Embryonic facial prominence (tissue), 1 donor: ENCODE measurements around the gene RASSF8.
A peak's percentile ranks its signal among the peaks of the same experiment; 100 is the strongest.

Experiments
- DNase-seq: peaks from one replicate; pipeline ENCODE4 v3.0.0-alpha.2; 2016; ENCODE audit errors: extremely low spot score

RASSF8 gene

GRCh38 chr12:26028953-26029735 is 70.7 kb downstream of the RASSF8 start:
- peak; percentile 51 for DNase-seq

GRCh38 chr12:26029736-26030022 is 71.2 kb downstream of the RASSF8 start:
- no peak for DNase-seq

GRCh38 chr12:26030371-26030770 is 71.9 kb downstream of the RASSF8 start:
- no peak for DNase-seq

- no peak for DNase-seq
Measured at GRCh38 chr12:26031318-26031717, 72.8 kb downstream of the RASSF8 start.

- no peak for DNase-seq
Measured at GRCh38 chr12:26031827-26032226, 73.3 kb downstream of the RASSF8 start.

GRCh38 chr12:26032290-26032689 is 73.8 kb downstream of the RASSF8 start:
- DNase-seq, result no peak

GRCh38 chr12:26032719-26033241 is 74.3 kb downstream of the RASSF8 start:
- DNase-seq, result no peak

GRCh38 chr12:26034371-26035142 is 76.1 kb downstream of the RASSF8 start:
- DNase-seq, result no peak

GRCh38 chr12:26036877-26037276 is 78.4 kb downstream of the RASSF8 start:
- DNase-seq, result no peak

GRCh38 chr12:26037615-26038220 is 79.2 kb downstream of the RASSF8 start:
- no peak for DNase-seq

- DNase-seq, result no peak
Measured at GRCh38 chr12:26042645-26043044, 84.2 kb downstream of the RASSF8 start.

- DNase-seq, result no peak
Measured at GRCh38 chr12:26043135-26044006, 84.9 kb downstream of the RASSF8 start.

- DNase-seq, result no peak
Measured at GRCh38 chr12:26044007-26044394, 85.5 kb downstream of the RASSF8 start.

- no peak for DNase-seq
Measured at GRCh38 chr12:26044592-26044991, 86.1 kb downstream of the RASSF8 start.

GRCh38 chr12:26046203-26046602 is 87.7 kb downstream of the RASSF8 start:
- DNase-seq, result no peak

- DNase-seq, result no peak
Measured at GRCh38 chr12:26046906-26047305, 88.4 kb downstream of the RASSF8 start.

- no peak for DNase-seq
Measured at GRCh38 chr12:26047401-26048226, 89.1 kb downstream of the RASSF8 start.

GRCh38 chr12:26052652-26053051 is 94.2 kb downstream of the RASSF8 start:
- no peak for DNase-seq

- no peak for DNase-seq
Measured at GRCh38 chr12:26054383-26054782, 95.9 kb downstream of the RASSF8 start.

GRCh38 chr12:26055087-26055486 is 96.6 kb downstream of the RASSF8 start:
- DNase-seq, result no peak

- DNase-seq, result no peak
Measured at GRCh38 chr12:26056335-26056734, 97.9 kb downstream of the RASSF8 start.
